Right lobe of liver (tissue), 4 donors: ENCODE results near the gene MCTP1.

Experiments used
- POLR2A ChIP-seq: fragments of 450-650 bp; IDR thresholded peaks from one replicate; pipeline ENCODE4 v1.6.1; 2017; ENCODE audit warnings: antibody characterized with exemption, mild to moderate bottlenecking
- TF ChIP-seq, protein P1 (sequence below), 4 donors: fragments of 200-600 bp in 3 of 4; fragments of 450-650 bp in 1 of 4; IDR thresholded peaks; one replicate each; pipeline versions ENCODE4 v1.5.1 to v1.8.0; 2016 to 2022; ENCODE audit warnings: antibody characterized with exemption in 4 of 4, mild to moderate bottlenecking in 2 of 4
- donor health status: DM: no; HTN: no; CAD: no.
- donor health status: DM: no; HTN: no; CAD: no.
- donor health status: DM: no; HTN: yes; CAD: no.

DNA sequence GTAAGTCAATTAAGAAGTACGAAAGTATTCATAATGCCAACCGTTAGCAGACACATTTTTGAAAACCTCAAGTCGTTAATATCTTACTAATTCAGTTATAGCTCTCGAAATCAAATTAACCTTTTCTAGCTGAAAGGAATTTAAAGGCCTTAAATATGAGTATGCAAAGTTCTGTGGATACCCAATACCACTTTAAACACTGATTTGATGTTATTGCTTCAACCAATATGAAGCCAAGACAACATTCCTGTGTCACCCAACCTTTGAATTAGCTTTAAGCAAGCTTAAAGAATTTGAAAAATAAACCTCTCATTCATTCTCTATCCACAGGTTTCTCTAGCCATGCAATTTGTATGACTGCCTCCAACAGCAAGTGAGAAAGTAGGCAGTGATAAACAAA, 204.5 kb downstream of the MCTP1 start:
- TF ChIP-seq, protein P1, sequence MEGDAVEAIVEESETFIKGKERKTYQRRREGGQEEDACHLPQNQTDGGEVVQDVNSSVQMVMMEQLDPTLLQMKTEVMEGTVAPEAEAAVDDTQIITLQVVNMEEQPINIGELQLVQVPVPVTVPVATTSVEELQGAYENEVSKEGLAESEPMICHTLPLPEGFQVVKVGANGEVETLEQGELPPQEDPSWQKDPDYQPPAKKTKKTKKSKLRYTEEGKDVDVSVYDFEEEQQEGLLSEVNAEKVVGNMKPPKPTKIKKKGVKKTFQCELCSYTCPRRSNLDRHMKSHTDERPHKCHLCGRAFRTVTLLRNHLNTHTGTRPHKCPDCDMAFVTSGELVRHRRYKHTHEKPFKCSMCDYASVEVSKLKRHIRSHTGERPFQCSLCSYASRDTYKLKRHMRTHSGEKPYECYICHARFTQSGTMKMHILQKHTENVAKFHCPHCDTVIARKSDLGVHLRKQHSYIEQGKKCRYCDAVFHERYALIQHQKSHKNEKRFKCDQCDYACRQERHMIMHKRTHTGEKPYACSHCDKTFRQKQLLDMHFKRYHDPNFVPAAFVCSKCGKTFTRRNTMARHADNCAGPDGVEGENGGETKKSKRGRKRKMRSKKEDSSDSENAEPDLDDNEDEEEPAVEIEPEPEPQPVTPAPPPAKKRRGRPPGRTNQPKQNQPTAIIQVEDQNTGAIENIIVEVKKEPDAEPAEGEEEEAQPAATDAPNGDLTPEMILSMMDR (IDR thresholded peaks at IDR 0.05) = no peak
- no peak for TF ChIP-seq POLR2A
